Type B pancreatic cell (in vitro differentiated cells): ENCODE data around the gene GRIN1. TPM values are rescaled to one million over a fixed set of nuclear protein-coding genes. Genes with fewer than 3 reads are reported as not detected.

ENCODE experiments used
- DNase-seq: peaks from one replicate; pipeline ENCODE4 v3.0.0; 2021; ENCODE audit warnings: mixed read lengths; ENCODE audit not compliant: unreplicated experiment; ENCODE audit errors: extremely low spot score
- H3K27ac Mint-ChIP-seq: 2 replicates; pipeline ENCODE4 v1.8.0; 2021; ENCODE audit warnings: mild to moderate bottlenecking, mixed read lengths
- H3K27me3 Mint-ChIP-seq: 2 replicates; pipeline ENCODE4 v1.8.0; 2021; ENCODE audit warnings: mixed read lengths
- H3K36me3 Mint-ChIP-seq: 2 replicates; pipeline ENCODE4 v1.8.0; 2021; ENCODE audit warnings: mixed read lengths
- H3K4me1 Mint-ChIP-seq: one replicate; pipeline ENCODE4 v1.8.0; 2021; ENCODE audit warnings: mixed read lengths; ENCODE audit not compliant: unreplicated experiment
- H3K4me3 Mint-ChIP-seq: 2 replicates; pipeline ENCODE4 v1.8.0; 2021; ENCODE audit warnings: mild to moderate bottlenecking, mixed read lengths
- H3K9me3 Mint-ChIP-seq: 2 replicates; pipeline ENCODE4 v1.8.0; 2021; ENCODE audit warnings: mixed read lengths
- CTCF ChIP-seq: fragments of 200-600 bp; sonication (generic); conservative IDR thresholded peaks from 2 replicates; pipeline ENCODE4 v1.5.0; 2021; ENCODE audit warnings: antibody characterized with exemption, mild to moderate bottlenecking
- total RNA-seq: library from RNA; stranded (reverse); gene quantifications from 2 replicates; pipeline ENCODE4 v1.2.1, GENCODE V29; 2021; ENCODE audit warnings: low replicate concordance

GRIN1 gene
- total RNA-seq, 1 donor from 2014 or later, result 0.94 TPM

GRCh38 chr9:137199411-137200121, 60.6 kb downstream of the GRIN1 start:
- H3K4me3 Mint-ChIP-seq, result peak overlapping the region; percentile 88
- no peaks in the 10 kb centered on the region for H3K9me3 Mint-ChIP-seq
- no peak for DNase-seq
- H3K27me3 Mint-ChIP-seq, result no peaks in the 10 kb centered on the region
- no peaks in the 10 kb centered on the region for H3K36me3 Mint-ChIP-seq
- peaks cover 23% of the 10 kb centered on the region for H3K4me1 Mint-ChIP-seq
- TF ChIP-seq CTCF, result no peak
- H3K27ac Mint-ChIP-seq, result no peak overlapping the region

GRCh38 chr9:137200311-137201204, 61.6 kb downstream of the GRIN1 start, which contains the start of gene TPRN:
Gene TPRN (minus strand): TSS chr9:137200741. CDS start chr9:137200711, 30 bp downstream.
- H3K36me3 Mint-ChIP-seq, result no peaks in the 10 kb centered on the region
- peak within 1 kb of the TSS; percentile 88 for H3K4me3 Mint-ChIP-seq
- no peaks in the 10 kb centered on the region for H3K9me3 Mint-ChIP-seq
- TF ChIP-seq CTCF, result no peak
- H3K27ac Mint-ChIP-seq, result peak within 1 kb of the TSS; percentile 82
- peaks cover 18% of the 10 kb centered on the region for H3K4me1 Mint-ChIP-seq
- no peaks in the 10 kb centered on the region for H3K27me3 Mint-ChIP-seq
- peak; percentile 99 for DNase-seq

- no peaks in the 10 kb centered on the region for H3K9me3 Mint-ChIP-seq
- no peaks in the 10 kb centered on the region for H3K27me3 Mint-ChIP-seq
- peaks cover 19% of the 10 kb centered on the region for H3K4me1 Mint-ChIP-seq
- no peak for TF ChIP-seq CTCF
- H3K36me3 Mint-ChIP-seq, result no peaks in the 10 kb centered on the region
- H3K27ac Mint-ChIP-seq, result peak overlapping the region; percentile 82
- H3K4me3 Mint-ChIP-seq, result peak overlapping the region; percentile 86
- DNase-seq, result no peak
Measured at GRCh38 chr9:137201205-137201868, 62.4 kb downstream of the GRIN1 start.

GRCh38 chr9:137202966-137203365, 64.0 kb downstream of the GRIN1 start:
- Mint-ChIP-seq H3K4me1 (peaks cover 27% of the 10 kb centered on the region), H3K27me3 (no peaks in the 10 kb centered on the region), H3K4me3 (no peak overlapping the region), H3K27ac (no peak overlapping the region), H3K36me3 (peaks cover 6% of the 10 kb centered on the region), H3K9me3 (no peaks in the 10 kb centered on the region)
- TF ChIP-seq CTCF, result no peak
- no peak for DNase-seq

GRCh38 chr9:137204731-137205125, 65.8 kb downstream of the GRIN1 start:
- H3K36me3 Mint-ChIP-seq, result peaks cover 6% of the 10 kb centered on the region
- no peaks in the 10 kb centered on the region for H3K27me3 Mint-ChIP-seq
- no peak for TF ChIP-seq CTCF
- H3K4me3 Mint-ChIP-seq, result peak overlapping the region; percentile 94
- H3K4me1 Mint-ChIP-seq, result peaks cover 27% of the 10 kb centered on the region
- H3K27ac Mint-ChIP-seq, result peak overlapping the region; percentile 91
- DNase-seq, result no peak
- no peaks in the 10 kb centered on the region for H3K9me3 Mint-ChIP-seq
